Astrocyte of the spinal cord (primary cell): ENCODE measurements around the gene CACNA1H.

Source experiments
- DNase-seq: peaks from one replicate; pipeline ENCODE4 v3.0.0; 2011; ENCODE audit warnings: low read depth, low spot score
- H3K4me3 ChIP-seq: 2 replicates; pipeline ENCODE4 v1.5.1; 2011; ENCODE audit warnings: low read depth, mild to moderate bottlenecking, low read length, moderate library complexity
- in situ Hi-C: cut with HindIII; loops from 2 replicates; pipeline ENCODE4 v1.10.0; 2017; ENCODE audit warnings: low sequenced_read_pairs
- TF ChIP-seq, protein P1 (sequence below): IDR thresholded peaks from 2 replicates; pipeline ENCODE4 v1.5.1; 2012; ENCODE audit warnings: low read depth, mild to moderate bottlenecking, low read length, inconsistent platforms

Gene CACNA1H

DNA sequence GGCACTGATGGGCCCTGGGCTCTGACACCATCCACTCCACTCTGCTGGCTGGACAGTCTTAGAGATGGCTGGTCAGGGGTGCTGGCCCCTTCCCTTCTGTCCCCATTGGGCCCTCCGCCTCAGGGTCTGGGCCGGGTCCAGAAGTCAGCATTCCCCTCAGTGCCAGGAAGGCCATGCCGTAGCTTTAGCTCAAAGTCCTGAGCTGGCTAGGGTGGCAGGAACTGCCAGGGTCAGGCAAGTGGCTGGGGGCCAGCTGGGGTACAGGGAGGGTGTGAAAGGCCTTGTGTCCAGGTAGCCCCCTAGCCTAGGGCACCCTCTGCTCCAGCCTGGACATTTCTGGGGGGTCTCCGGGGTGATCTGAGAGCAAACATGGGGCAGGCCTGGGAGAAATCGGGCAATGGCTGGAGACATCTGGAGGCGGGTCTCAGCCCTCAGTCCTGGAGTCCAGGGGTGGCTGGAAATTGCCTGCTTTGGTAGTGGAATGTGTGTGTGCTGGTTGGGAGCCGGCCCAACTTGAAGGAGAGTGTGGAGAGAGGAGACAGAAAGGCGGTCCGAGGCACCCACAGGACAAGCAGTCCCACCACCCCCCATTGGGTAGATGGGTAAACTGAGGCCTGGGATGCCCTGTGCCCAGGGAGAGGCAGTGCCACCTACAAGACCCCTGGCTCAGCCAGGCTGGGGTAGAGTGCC lies 39.6 kb downstream of the CACNA1H start:
- in situ Hi-C loops = no loop called here
- no peak for DNase-seq
- TF ChIP-seq, protein P1, sequence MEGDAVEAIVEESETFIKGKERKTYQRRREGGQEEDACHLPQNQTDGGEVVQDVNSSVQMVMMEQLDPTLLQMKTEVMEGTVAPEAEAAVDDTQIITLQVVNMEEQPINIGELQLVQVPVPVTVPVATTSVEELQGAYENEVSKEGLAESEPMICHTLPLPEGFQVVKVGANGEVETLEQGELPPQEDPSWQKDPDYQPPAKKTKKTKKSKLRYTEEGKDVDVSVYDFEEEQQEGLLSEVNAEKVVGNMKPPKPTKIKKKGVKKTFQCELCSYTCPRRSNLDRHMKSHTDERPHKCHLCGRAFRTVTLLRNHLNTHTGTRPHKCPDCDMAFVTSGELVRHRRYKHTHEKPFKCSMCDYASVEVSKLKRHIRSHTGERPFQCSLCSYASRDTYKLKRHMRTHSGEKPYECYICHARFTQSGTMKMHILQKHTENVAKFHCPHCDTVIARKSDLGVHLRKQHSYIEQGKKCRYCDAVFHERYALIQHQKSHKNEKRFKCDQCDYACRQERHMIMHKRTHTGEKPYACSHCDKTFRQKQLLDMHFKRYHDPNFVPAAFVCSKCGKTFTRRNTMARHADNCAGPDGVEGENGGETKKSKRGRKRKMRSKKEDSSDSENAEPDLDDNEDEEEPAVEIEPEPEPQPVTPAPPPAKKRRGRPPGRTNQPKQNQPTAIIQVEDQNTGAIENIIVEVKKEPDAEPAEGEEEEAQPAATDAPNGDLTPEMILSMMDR = no peak
- H3K4me3 ChIP-seq = no peak overlapping the region

DNA sequence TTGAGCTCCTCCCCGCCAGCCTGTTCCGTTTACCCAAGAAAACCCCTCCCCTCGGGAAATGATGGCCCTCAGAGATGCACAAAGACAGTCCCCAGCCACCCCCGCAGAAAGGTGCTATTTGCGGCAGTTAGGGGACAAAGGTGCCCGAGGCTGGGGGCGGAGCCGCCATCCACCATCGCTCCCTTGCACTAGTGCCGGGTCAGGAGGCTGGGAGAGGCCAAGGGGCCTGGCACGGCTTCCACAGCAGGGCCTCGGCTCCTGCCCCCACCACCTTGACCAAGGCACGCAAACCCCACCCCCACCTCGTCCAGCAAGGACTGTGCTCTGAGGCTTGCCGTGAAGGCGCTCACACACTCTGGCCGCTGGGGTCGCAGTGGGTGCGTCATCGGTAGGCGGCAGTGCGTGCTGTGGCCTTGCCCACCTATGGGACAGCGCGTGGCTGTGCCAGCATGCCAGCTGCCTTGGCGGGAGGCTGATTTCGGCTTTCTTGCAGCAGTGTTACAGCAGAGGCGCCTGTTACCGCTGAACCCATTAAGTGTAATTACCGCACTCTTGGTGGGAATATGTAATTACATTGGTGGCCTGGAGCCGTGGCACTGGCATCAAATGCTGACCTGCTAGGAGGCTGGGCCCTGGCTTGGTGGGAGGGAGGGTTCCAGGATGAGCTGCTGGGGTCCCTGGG lies 40.4 kb downstream of the CACNA1H start:
- no peak overlapping the region for H3K4me3 ChIP-seq
- no peak for DNase-seq
- in situ Hi-C loops = no loop called here
- TF ChIP-seq, protein P1 = no peak

DNA sequence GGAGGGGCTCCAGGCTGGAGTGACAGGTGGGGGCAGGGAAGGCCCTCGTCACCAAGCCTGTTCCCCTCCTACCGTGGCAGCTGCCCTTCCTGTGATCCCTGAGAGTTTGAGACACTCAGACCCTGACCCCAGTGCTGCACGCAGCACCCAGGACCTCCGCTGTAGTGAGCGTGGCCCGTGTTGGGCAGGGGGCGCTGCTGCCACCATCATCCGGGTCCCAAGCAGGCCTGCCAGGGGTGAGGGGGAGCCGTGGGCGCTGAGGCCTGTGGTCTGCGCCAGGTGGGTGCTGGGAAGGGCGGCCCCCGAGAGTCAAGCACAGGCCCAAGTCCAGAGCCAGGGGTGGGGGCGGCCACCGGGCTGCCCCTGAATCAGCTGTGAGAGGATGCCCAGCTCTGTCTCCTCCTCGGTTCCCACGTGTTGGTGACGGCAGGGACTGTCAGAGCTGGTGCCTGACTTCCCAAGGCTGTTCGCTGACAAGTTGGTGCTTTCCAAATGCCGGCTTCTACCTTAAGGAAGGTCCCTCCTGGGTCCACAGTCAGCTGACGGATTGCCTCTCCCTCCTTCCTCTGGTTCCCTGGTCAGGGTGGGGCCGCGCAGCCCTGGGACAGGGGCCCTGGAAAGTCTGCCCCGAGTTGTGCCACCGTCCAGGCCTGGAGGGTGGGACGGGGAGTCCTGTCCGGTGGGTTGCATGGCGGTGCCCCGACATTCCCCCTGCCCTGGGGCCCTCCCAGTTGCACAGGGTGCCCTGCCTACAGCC lies 41.1 kb downstream of the CACNA1H start:
- no peak for DNase-seq
- TF ChIP-seq, protein P1 = no peak
- no peak overlapping the region for H3K4me3 ChIP-seq
- in situ Hi-C loops = no loop called here

DNA sequence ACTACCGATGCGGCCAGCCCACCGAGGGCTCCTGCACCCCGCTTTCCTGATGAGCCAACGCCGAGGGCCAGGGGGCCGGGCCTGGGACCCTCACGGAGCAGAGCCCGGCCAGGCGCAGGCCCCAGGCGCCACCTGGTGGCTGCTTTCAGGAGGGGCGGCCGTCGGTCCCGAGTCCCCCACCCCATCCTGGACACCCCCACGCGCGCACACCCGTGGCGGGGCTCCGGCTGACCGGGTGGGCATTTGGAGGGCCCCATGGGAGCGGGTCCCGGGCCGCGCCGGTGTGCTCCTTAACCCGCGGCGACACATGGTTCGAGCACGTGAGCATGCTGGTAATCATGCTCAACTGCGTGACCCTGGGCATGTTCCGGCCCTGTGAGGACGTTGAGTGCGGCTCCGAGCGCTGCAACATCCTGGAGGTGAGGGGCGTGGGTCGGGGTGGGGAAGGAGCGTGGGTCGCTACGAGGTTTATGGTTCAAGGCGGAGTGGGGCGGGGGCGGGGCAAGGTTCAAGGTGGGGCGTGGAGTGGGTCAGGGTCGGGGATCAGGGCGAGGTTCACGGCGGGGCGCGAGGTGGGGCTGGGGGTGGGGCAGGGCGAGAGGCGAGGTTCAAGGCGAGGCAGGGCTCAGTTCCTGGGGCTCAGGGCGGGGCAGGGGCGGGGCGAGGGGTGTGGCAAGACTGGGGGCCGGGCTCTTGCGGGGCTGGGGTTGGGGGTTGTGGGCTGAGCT lies 41.9 kb downstream of the CACNA1H start:
- no peak for DNase-seq
- TF ChIP-seq, protein P1 = peak; percentile 70
- no peak overlapping the region for H3K4me3 ChIP-seq
- in situ Hi-C loops = no loop called here

DNA sequence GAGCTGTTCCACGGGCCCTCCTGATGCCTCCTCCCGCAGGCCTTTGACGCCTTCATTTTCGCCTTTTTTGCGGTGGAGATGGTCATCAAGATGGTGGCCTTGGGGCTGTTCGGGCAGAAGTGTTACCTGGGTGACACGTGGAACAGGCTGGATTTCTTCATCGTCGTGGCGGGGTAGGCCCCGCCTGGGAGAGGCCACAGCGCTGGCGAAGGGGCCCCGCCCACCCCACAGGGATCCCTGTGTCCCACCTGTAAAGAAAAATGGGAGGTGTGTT lies 42.4 kb downstream of the CACNA1H start:
- TF ChIP-seq, protein P1 = no peak
- in situ Hi-C loops = no loop called here
- no peak overlapping the region for H3K4me3 ChIP-seq
- no peak for DNase-seq

DNA sequence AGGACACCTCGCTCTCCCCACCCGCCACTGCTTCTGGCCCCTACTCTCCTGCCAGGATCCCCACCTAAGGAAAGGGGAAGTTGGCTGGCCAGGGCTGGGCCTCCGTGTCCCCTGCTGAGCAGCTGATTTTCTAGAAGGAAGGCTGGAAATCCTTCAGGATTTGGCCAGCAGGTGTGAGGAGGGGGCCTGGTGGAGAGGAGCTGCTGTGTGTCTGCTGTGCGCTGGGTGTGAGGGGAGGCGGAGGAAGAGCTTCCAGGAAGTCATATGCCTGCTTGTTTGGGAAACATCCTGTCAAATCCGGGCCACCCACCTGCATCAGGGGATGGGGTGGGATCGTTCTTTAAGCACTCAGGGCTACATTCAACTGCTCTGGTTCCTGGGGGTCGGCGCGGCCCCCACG lies 43.6 kb downstream of the CACNA1H start:
- in situ Hi-C loops = no loop called here
- TF ChIP-seq, protein P1 = no peak
- H3K4me3 ChIP-seq = no peak overlapping the region
- no peak for DNase-seq
